KMS-11 (cell line): Measurements from ENCODE around the gene PTGIS.

ENCODE experiments used
- H2AFZ ChIP-seq: fragments of 200-600 bp; sonication (generic); 2 replicates; pipeline ENCODE4 v1.6.1; 2016; ENCODE audit warnings: antibody characterized with exemption, mixed run types, low read depth
- H3K27ac ChIP-seq: fragments of 200-600 bp; sonication (generic); 2 replicates; pipeline ENCODE4 v1.6.1; 2016; ENCODE audit warnings: mild to moderate bottlenecking, mixed run types
- H3K27me3 ChIP-seq: fragments of 200-600 bp; sonication (generic); 2 replicates; pipeline ENCODE4 v1.6.1; 2017; ENCODE audit warnings: mild to moderate bottlenecking, low read depth, mixed run types, moderate library complexity; ENCODE audit not compliant: insufficient read depth
- H3K36me3 ChIP-seq: fragments of 200-600 bp; sonication (generic); 2 replicates; pipeline ENCODE4 v1.6.1; 2017; ENCODE audit warnings: mild to moderate bottlenecking, mixed run types; ENCODE audit not compliant: insufficient read depth
- H3K4me1 ChIP-seq: fragments of 200-600 bp; sonication (generic); 2 replicates; pipeline ENCODE4 v1.6.1; 2016; ENCODE audit warnings: mild to moderate bottlenecking, low read depth, mixed run types; ENCODE audit not compliant: poor library complexity, severe bottlenecking
- H3K4me2 ChIP-seq: fragments of 200-600 bp; sonication (generic); 2 replicates; pipeline ENCODE4 v1.7.0; 2016; ENCODE audit warnings: mild to moderate bottlenecking, mixed run types
- H3K4me3 ChIP-seq: fragments of 200-600 bp; sonication (generic); IDR thresholded peaks from 2 replicates; pipeline ENCODE4 v1.6.1; 2017; ENCODE audit warnings: low read depth, low read length, mixed read lengths; ENCODE audit not compliant: insufficient read depth
- H3K79me2 ChIP-seq: fragments of 200-600 bp; sonication (generic); 2 replicates; pipeline ENCODE4 v1.6.1; 2016; ENCODE audit warnings: low read depth, mixed run types; ENCODE audit not compliant: insufficient read depth
- H3K9ac ChIP-seq: fragments of 200-600 bp; sonication (generic); 2 replicates; pipeline ENCODE4 v1.6.1; 2016; ENCODE audit warnings: mild to moderate bottlenecking, mixed run types
- H4K20me1 ChIP-seq: fragments of 200-600 bp; sonication (generic); 2 replicates; pipeline ENCODE4 v1.6.1; 2016; ENCODE audit warnings: mild to moderate bottlenecking, mixed run types; ENCODE audit not compliant: insufficient read depth
- CTCF ChIP-seq: fragments of 200-600 bp; sonication (generic); conservative IDR thresholded peaks from 2 replicates; pipeline ENCODE4 v1.6.1; 2017; ENCODE audit warnings: low read depth, mild to moderate bottlenecking, antibody characterized with exemption, low read length, moderate library complexity, mixed read lengths

The PTGIS gene

GRCh38 chr20:49456646-49457045, 111.3 kb downstream of the PTGIS start:
- TF ChIP-seq CTCF, result no peak
- Histone ChIP-seq H3K9ac (no peak overlapping the region), H3K4me1 (no peaks in the 10 kb centered on the region), H3K27me3 (peaks cover 4% of the 10 kb centered on the region; the same call in 1 of the 2 replicates), H3K36me3 (no peaks in the 10 kb centered on the region), H4K20me1 (no peaks in the 10 kb centered on the region), H3K4me3 (no peak overlapping the region), H3K79me2 (no peaks in the 10 kb centered on the region), H3K4me2 (no peak overlapping the region), H3K27ac (no peak overlapping the region), H2AFZ (no peak overlapping the region)

GRCh38 chr20:49455691-49456090, 112.2 kb downstream of the PTGIS start:
- Histone ChIP-seq H2AFZ (no peak overlapping the region), H3K27me3 (peaks cover 4% of the 10 kb centered on the region; the same call in 1 of the 2 replicates), H3K4me3 (no peak overlapping the region), H3K4me2 (no peak overlapping the region), H3K36me3 (no peaks in the 10 kb centered on the region), H3K79me2 (no peaks in the 10 kb centered on the region), H3K27ac (no peak overlapping the region), H3K4me1 (no peaks in the 10 kb centered on the region), H4K20me1 (no peaks in the 10 kb centered on the region), H3K9ac (no peak overlapping the region)
- TF ChIP-seq CTCF, result no peak
